SK-N-SH treated with all-trans-retinoic acid at 6 μM for 48 hours (cell line): ENCODE results near the gene NSL1.

Source experiments
- ARNTL ChIP-seq: fragments of 450-650 bp; formaldehyde crosslinking; IDR thresholded peaks from 2 replicates; pipeline ENCODE4 v1.5.0; 2020; ENCODE audit warnings: low read depth, mild to moderate bottlenecking, moderate library complexity, borderline replicate concordance
- BACH2 ChIP-seq: fragments of 250-450 bp; sonication (Bioruptor Pico); IDR thresholded peaks from 2 replicates; pipeline ENCODE4 v1.9.0; 2021; ENCODE audit warnings: mild to moderate bottlenecking, borderline replicate concordance
- GLIS3 ChIP-seq: fragments of 250-450 bp; sonication (Bioruptor Pico); IDR thresholded peaks from 2 replicates; pipeline ENCODE4 v1.5.0; 2020; ENCODE audit warnings: mild to moderate bottlenecking, moderate library complexity
- POU6F1 ChIP-seq: fragments of 250-450 bp; sonication (Bioruptor Pico); IDR thresholded peaks from 2 replicates; pipeline ENCODE4 v1.8.0; 2021; ENCODE audit warnings: low read depth, mild to moderate bottlenecking, moderate library complexity, borderline replicate concordance
- ZFP3 ChIP-seq: fragments of 250-450 bp; sonication (Bioruptor Pico); IDR thresholded peaks from 2 replicates; pipeline ENCODE4 v1.5.0; 2020; ENCODE audit warnings: mild to moderate bottlenecking, moderate library complexity
- ZFP30 ChIP-seq: fragments of 450-650 bp; formaldehyde crosslinking; IDR thresholded peaks from 2 replicates; pipeline ENCODE4 v1.5.0; 2022; ENCODE audit warnings: mild to moderate bottlenecking, moderate library complexity
- ZNF565 ChIP-seq: fragments of 450-650 bp; formaldehyde crosslinking; conservative IDR thresholded peaks from 2 replicates; pipeline ENCODE4 v1.5.0; 2020; ENCODE audit warnings: low read depth, mild to moderate bottlenecking, moderate library complexity
- TF ChIP-seq, protein P1 (sequence below): fragments of 250-450 bp; sonication (Bioruptor Pico); IDR thresholded peaks from 2 replicates; pipeline ENCODE4 v1.8.0; 2020; ENCODE audit warnings: mild to moderate bottlenecking, moderate library complexity, borderline replicate concordance
- TF ChIP-seq, protein P2 (sequence below): fragments of 250-450 bp; sonication (Bioruptor Pico); IDR thresholded peaks from 2 replicates; pipeline ENCODE4 v1.5.0; 2020; ENCODE audit warnings: mild to moderate bottlenecking, moderate library complexity
- TF ChIP-seq, protein P3 (sequence below): fragments of 250-450 bp; sonication (Bioruptor Pico); IDR thresholded peaks from 2 replicates; pipeline ENCODE4 v1.5.1; 2021; ENCODE audit warnings: mild to moderate bottlenecking, moderate library complexity

DNA sequence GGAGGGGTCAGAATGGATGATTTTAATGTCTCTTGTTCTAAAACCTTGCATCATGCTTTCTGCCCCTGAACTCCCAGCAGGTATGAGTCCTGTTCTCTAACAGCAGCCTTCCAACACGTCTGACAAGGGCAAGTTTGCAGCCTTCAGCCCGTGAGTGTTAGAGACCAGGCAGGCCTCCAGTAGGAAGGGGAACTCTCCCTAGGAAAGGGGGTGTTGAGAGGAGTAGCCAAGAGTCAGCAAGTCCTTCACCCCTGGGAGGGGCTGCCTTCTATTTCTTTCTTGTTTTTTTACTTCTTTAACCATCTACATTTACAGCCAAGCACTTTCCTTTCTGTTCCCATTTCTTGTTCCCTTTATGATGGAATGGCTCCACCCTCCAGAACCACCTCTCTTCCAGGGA lies 106.1 kb downstream of the NSL1 start:
- TF ChIP-seq GLIS3 (CRISPR knock-in tag) (no peak), ARNTL (CRISPR knock-in tag) (no peak), ZFP3 (CRISPR knock-in tag) (no peak), ZNF565 (CRISPR knock-in tag) (no peak), BACH2 (CRISPR knock-in tag) (no peak), ZFP30 (no peak), POU6F1 (CRISPR knock-in tag) (no peak)
- TF ChIP-seq, protein P1, sequence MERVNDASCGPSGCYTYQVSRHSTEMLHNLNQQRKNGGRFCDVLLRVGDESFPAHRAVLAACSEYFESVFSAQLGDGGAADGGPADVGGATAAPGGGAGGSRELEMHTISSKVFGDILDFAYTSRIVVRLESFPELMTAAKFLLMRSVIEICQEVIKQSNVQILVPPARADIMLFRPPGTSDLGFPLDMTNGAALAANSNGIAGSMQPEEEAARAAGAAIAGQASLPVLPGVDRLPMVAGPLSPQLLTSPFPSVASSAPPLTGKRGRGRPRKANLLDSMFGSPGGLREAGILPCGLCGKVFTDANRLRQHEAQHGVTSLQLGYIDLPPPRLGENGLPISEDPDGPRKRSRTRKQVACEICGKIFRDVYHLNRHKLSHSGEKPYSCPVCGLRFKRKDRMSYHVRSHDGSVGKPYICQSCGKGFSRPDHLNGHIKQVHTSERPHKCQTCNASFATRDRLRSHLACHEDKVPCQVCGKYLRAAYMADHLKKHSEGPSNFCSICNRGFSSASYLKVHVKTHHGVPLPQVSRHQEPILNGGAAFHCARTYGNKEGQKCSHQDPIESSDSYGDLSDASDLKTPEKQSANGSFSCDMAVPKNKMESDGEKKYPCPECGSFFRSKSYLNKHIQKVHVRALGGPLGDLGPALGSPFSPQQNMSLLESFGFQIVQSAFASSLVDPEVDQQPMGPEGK = no peak
- TF ChIP-seq, protein P2, sequence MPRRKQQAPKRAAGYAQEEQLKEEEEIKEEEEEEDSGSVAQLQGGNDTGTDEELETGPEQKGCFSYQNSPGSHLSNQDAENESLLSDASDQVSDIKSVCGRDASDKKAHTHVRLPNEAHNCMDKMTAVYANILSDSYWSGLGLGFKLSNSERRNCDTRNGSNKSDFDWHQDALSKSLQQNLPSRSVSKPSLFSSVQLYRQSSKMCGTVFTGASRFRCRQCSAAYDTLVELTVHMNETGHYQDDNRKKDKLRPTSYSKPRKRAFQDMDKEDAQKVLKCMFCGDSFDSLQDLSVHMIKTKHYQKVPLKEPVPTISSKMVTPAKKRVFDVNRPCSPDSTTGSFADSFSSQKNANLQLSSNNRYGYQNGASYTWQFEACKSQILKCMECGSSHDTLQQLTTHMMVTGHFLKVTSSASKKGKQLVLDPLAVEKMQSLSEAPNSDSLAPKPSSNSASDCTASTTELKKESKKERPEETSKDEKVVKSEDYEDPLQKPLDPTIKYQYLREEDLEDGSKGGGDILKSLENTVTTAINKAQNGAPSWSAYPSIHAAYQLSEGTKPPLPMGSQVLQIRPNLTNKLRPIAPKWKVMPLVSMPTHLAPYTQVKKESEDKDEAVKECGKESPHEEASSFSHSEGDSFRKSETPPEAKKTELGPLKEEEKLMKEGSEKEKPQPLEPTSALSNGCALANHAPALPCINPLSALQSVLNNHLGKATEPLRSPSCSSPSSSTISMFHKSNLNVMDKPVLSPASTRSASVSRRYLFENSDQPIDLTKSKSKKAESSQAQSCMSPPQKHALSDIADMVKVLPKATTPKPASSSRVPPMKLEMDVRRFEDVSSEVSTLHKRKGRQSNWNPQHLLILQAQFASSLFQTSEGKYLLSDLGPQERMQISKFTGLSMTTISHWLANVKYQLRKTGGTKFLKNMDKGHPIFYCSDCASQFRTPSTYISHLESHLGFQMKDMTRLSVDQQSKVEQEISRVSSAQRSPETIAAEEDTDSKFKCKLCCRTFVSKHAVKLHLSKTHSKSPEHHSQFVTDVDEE = no peak
- TF ChIP-seq, protein P3, sequence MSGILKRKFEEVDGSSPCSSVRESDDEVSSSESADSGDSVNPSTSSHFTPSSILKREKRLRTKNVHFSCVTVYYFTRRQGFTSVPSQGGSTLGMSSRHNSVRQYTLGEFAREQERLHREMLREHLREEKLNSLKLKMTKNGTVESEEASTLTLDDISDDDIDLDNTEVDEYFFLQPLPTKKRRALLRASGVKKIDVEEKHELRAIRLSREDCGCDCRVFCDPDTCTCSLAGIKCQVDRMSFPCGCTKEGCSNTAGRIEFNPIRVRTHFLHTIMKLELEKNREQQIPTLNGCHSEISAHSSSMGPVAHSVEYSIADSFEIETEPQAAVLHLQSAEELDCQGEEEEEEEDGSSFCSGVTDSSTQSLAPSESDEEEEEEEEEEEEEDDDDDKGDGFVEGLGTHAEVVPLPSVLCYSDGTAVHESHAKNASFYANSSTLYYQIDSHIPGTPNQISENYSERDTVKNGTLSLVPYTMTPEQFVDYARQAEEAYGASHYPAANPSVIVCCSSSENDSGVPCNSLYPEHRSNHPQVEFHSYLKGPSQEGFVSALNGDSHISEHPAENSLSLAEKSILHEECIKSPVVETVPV (CRISPR knock-in tag) = no peak
